ENCODE results near the gene CNN2.

Gene CNN2

GRCh38 chr19:1001538-1002166 lies 24.8 kb upstream of the CNN2 start:
- H3K4me3 ChIP-seq (ENCODE audit: low read depth, low read length) = no peak overlapping the region
- DNase-seq (ENCODE audit: low read depth) = no peak
- peak; percentile 90 for TF ChIP-seq CTCF (IDR thresholded peaks at IDR 0.05; ENCODE audit: control insufficient read depth, extremely low read depth, insufficient read depth)

- no peak overlapping the region for H3K4me3 ChIP-seq (ENCODE audit: low read depth, low read length)
- no peak for DNase-seq (ENCODE audit: low read depth)
- TF ChIP-seq CTCF (IDR thresholded peaks at IDR 0.05; ENCODE audit: control insufficient read depth, extremely low read depth, insufficient read depth) = no peak
Observed at GRCh38 chr19:1002600-1002999, 23.8 kb upstream of the CNN2 start.

DNA sequence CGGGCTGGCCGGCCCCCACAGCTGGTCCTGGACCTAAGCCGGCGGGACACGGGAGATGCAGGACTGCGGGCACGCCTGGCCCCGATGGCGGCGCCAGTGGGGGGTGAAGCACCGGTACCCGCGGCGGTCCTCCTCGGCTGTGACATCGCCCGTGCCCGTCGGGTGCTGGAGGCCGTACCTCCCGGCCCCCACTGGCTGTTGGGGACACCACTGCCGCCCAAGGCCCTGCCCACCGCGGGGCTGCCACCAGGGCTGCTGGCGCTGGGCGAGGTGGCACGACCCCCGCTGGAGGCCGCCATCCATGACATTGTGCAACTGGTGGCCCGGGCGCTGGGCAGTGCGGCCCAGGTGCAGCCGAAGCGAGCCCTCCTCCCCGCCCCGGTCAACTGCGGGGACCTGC lies 23.1 kb upstream of the CNN2 start:
- DNase-seq (ENCODE audit: low read depth) = no peak

GRCh38 chr19:1004204-1004802 lies 22.1 kb upstream of the CNN2 start:
- H3K4me3 ChIP-seq (ENCODE audit: low read depth, low read length) = no peak overlapping the region
- no peak for TF ChIP-seq CTCF (IDR thresholded peaks at IDR 0.05; ENCODE audit: control insufficient read depth, extremely low read depth, insufficient read depth)
- DNase-seq (ENCODE audit: low read depth) = no peak

More for the DNA sequence above, 23.1 kb upstream of the CNN2 start:
- no peak overlapping the region for H3K4me3 ChIP-seq (ENCODE audit: low read depth, low read length)
- TF ChIP-seq CTCF (IDR thresholded peaks at IDR 0.05; ENCODE audit: control insufficient read depth, extremely low read depth, insufficient read depth) = no peak

- no peak for TF ChIP-seq CTCF (IDR thresholded peaks at IDR 0.05; ENCODE audit: control insufficient read depth, extremely low read depth, insufficient read depth)
- no peak overlapping the region for H3K4me3 ChIP-seq (ENCODE audit: low read depth, low read length)
- no peak for DNase-seq (ENCODE audit: low read depth)
Observed at GRCh38 chr19:1004803-1005664, 21.4 kb upstream of the CNN2 start.

DNA sequence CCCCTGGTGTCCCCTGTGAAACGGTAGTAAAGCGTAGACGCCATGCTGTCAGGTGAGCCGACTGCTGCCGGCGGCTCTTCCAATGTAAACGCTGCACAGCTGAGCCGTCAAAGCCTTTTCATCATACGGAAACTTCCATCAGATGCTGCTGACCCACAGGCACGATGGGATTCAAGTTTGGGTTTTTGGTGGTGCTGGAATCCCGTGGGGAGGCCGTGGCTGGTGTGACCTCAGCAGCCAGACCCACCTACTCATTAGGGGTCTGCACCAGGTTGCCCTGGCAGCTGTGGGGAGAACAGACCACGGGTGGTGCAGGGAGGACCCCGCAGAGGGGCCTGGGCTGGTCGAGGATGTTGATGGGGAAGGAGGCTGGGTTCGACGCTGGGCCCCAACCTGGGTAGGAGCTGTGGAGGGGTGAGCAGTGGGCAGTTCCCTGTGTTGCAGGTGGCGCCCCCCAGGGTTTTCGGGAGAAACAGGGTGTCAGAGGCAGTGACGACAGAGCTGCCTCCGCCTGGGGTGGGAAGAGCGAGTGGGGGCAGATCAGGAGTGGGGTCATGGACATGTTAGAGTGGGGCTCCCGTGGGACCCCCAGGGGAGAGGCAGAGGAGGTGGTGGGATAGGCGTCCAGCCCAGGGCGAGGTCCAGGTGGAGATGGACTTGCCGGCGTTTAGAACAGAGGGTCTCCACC lies 19.6 kb upstream of the CNN2 start:
- no peak for TF ChIP-seq CTCF (IDR thresholded peaks at IDR 0.05; ENCODE audit: control insufficient read depth, extremely low read depth, insufficient read depth)
- no peak overlapping the region for H3K4me3 ChIP-seq (ENCODE audit: low read depth, low read length)
- DNase-seq (ENCODE audit: low read depth) = no peak
